GM12892 (cell line): Measurements from ENCODE around the gene IGF1R.

Experiments used
- POLR2A ChIP-seq: IDR thresholded peaks from 2 replicates; pipeline ENCODE4 v1.6.1; 2011; ENCODE audit warnings: low read depth, low read length, control low read depth
- POLR2AphosphoS5 ChIP-seq: IDR thresholded peaks from 2 replicates; pipeline ENCODE4 v1.6.1; 2011; ENCODE audit warnings: low read depth, low read length, control low read depth
- TAF1 ChIP-seq: IDR thresholded peaks from 2 replicates; pipeline ENCODE4 v1.6.1; 2011; ENCODE audit warnings: low read depth, mild to moderate bottlenecking, control low read depth, low read length, borderline replicate concordance

DNA sequence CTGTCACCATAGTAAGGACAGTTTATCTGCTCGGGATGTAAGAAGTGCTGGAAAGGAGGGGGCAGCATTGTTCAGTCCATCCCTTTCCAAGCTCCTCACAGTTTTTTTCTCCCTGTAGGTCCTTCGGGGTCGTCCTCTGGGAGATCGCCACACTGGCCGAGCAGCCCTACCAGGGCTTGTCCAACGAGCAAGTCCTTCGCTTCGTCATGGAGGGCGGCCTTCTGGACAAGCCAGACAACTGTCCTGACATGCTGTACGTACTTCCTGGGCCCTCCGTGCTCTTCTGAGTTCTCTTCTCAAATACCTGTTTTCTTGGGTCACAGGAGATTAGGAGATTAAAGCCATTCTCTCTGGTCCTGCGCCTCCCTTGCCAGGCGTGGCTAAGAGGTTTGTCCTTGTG, 300.1 kb downstream of the IGF1R start:
- TF ChIP-seq POLR2A, result no peak
- TF ChIP-seq POLR2AphosphoS5, result no peak
- no peak for TF ChIP-seq TAF1
